ENCODE data around the gene GPRC5B.

DNA sequence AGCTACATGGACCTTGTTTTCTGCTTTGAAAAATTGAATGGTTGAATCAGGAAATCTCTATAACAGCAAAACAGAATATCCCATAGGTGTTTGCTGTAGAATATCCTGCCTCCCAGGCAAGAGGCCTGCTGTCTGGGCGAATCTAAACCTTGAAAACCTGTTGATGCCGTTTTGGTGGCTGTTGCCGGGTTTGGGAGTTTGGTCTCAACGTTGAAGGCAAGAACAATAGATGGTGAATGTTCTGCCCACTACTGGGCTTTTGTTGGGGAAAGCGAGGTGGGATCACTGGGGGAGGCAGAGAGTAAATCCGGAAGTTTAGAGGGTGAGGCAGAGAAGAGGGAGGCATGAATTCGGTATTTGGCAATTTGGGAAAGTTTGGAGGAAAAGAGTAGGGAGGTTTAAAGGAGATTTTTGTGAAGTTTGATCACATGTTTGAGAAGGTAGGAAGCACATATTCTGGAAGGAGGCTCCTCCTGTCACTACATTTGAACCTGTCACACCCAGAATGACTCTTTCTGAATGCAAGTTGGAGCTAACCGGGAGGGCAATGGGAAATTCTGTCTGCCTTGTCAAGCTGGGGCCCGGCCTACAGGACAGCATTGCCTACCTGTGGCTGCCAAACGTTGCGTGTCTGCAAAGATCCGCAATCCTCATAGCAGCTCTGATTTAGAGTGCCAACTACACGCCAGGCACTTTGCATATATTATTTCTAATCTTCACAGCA, 46.5 kb downstream of the GPRC5B start:
- TF ChIP-seq CTCF (IDR thresholded peaks at IDR 0.05) (no peak), POLR2A (IDR thresholded peaks at IDR 0.05) (no peak)

All from uterus (tissue), 2 donors.